Ecto neural progenitor cell (in vitro differentiated cells): ENCODE results near the gene ARHGAP45.

ENCODE experiments used
- DNase-seq: peaks from one replicate; pipeline ENCODE4 v3.0.0-alpha.2; 2018; ENCODE audit warnings: low spot score

Gene ARHGAP45

GRCh38 chr19:1054102-1055027, 12.6 kb upstream of the ARHGAP45 start:
- no peak for DNase-seq

- DNase-seq, result no peak
These were observed 11.9 kb upstream of the ARHGAP45 start for GRCh38 chr19:1055028-1055425.

- DNase-seq, result no peak
These were observed 10.9 kb upstream of the ARHGAP45 start for GRCh38 chr19:1055886-1056620.

- no peak for DNase-seq
These were observed 9.7 kb upstream of the ARHGAP45 start for GRCh38 chr19:1057176-1057855.

- no peak for DNase-seq
These were observed 8.9 kb upstream of the ARHGAP45 start for GRCh38 chr19:1058112-1058511.

- no peak for DNase-seq
These were observed 6.3 kb upstream of the ARHGAP45 start for GRCh38 chr19:1060689-1061088.

GRCh38 chr19:1061987-1062386, 5.0 kb upstream of the ARHGAP45 start:
- DNase-seq, result no peak

GRCh38 chr19:1062387-1063029, 4.5 kb upstream of the ARHGAP45 start:
- DNase-seq, result no peak

GRCh38 chr19:1063030-1063908, 3.7 kb upstream of the ARHGAP45 start:
- DNase-seq, result no peak

GRCh38 chr19:1063909-1064660, 2.9 kb upstream of the ARHGAP45 start:
- DNase-seq, result no peak

- peak; percentile 85 for DNase-seq
These were observed 2.0 kb upstream of the ARHGAP45 start for GRCh38 chr19:1064661-1065605.

GRCh38 chr19:1065606-1066109, 1.3 kb upstream of the ARHGAP45 start:
- DNase-seq, result no peak

GRCh38 chr19:1066251-1066747, 668 bp upstream of the ARHGAP45 start:
- no peak for DNase-seq

GRCh38 chr19:1067341-1067957, 482 bp downstream of the ARHGAP45 start:
- DNase-seq, result no peak

- no peak for DNase-seq
These were observed 1.3 kb downstream of the ARHGAP45 start for GRCh38 chr19:1068009-1069001.

- no peak for DNase-seq
These were observed 2.2 kb downstream of the ARHGAP45 start for GRCh38 chr19:1069009-1069779.
